ENCODE results near the gene TRIP12. TPM values are rescaled to one million over a fixed set of nuclear protein-coding genes. Genes with fewer than 3 reads are reported as not detected.
"Not testable (repeated sequence)": the region's sequence is repeated elsewhere in the genome, so short reads cannot be mapped to it uniquely, and the experiment has no call there.

Gene TRIP12
- total and polyA plus RNA-seq, 4 donors: 106 to 233 (median 159) TPM

- no peaks in the 10 kb centered on the region for H3K9me3 ChIP-seq (ENCODE audit: control insufficient read depth, insufficient read depth, low read length)
- no peak overlapping the region for H3K27ac ChIP-seq (ENCODE audit: low read depth, low read length)
- peaks cover 11% of the 10 kb centered on the region for H3K36me3 ChIP-seq (ENCODE audit: control insufficient read depth, insufficient read depth, low read length)
- H3K4me3 ChIP-seq (ENCODE audit: low read depth, low read length): no peak overlapping the region
- WGBS (ENCODE audit: insufficient coverage): no CpG with 5 or more reads among the region's 2 CpGs
- H3K4me1 ChIP-seq (ENCODE audit: control insufficient read depth, insufficient read depth, low read length): no peaks in the 10 kb centered on the region
- no peak for DNase-seq (ENCODE audit: low read depth in 4 of 6, low spot score in 6 of 6)
- no peaks in the 10 kb centered on the region for H3K27me3 ChIP-seq (ENCODE audit: control insufficient read depth, insufficient read depth, low read length)
Measured at GRCh38 chr2:229905601-229906000, 16.2 kb downstream of the TRIP12 start.

GRCh38 chr2:229903037-229903436, 18.8 kb downstream of the TRIP12 start:
- no peak overlapping the region for H3K27ac ChIP-seq (ENCODE audit: low read depth, low read length)
- H3K4me3 ChIP-seq (ENCODE audit: low read depth, low read length): no peak overlapping the region
- DNase-seq (ENCODE audit: low read depth in 4 of 6, low spot score in 6 of 6): no peak
- WGBS (ENCODE audit: insufficient coverage): 3% methylated on average over 3 of the region's 3 CpGs
- no peaks in the 10 kb centered on the region for H3K4me1 ChIP-seq (ENCODE audit: control insufficient read depth, insufficient read depth, low read length)
- no peaks in the 10 kb centered on the region for H3K27me3 ChIP-seq (ENCODE audit: control insufficient read depth, insufficient read depth, low read length)
- peaks cover 3% of the 10 kb centered on the region for H3K36me3 ChIP-seq (ENCODE audit: control insufficient read depth, insufficient read depth, low read length)
- H3K9me3 ChIP-seq (ENCODE audit: control insufficient read depth, insufficient read depth, low read length): no peaks in the 10 kb centered on the region

GRCh38 chr2:229901819-229902218, 20.0 kb downstream of the TRIP12 start:
- H3K27ac ChIP-seq (ENCODE audit: low read depth, low read length): no peak overlapping the region
- WGBS (ENCODE audit: insufficient coverage): 100% methylated on average over 1 of the region's 3 CpGs
- H3K4me1 ChIP-seq (ENCODE audit: control insufficient read depth, insufficient read depth, low read length): no peaks in the 10 kb centered on the region
- H3K27me3 ChIP-seq (ENCODE audit: control insufficient read depth, insufficient read depth, low read length): no peaks in the 10 kb centered on the region
- no peaks in the 10 kb centered on the region for H3K9me3 ChIP-seq (ENCODE audit: control insufficient read depth, insufficient read depth, low read length)
- H3K4me3 ChIP-seq (ENCODE audit: low read depth, low read length): no peak overlapping the region
- H3K36me3 ChIP-seq (ENCODE audit: control insufficient read depth, insufficient read depth, low read length): peaks cover 3% of the 10 kb centered on the region
- peak in 1 of 6 donors; percentile 2 for DNase-seq (ENCODE audit: low read depth in 4 of 6, low spot score in 6 of 6)

- WGBS (ENCODE audit: insufficient coverage): 100% methylated on average over 4 of the region's 9 CpGs
- H3K36me3 ChIP-seq (ENCODE audit: control insufficient read depth, insufficient read depth, low read length); H3K4me1 ChIP-seq (ENCODE audit: control insufficient read depth, insufficient read depth, low read length); H3K9me3 ChIP-seq (ENCODE audit: control insufficient read depth, insufficient read depth, low read length); H3K27me3 ChIP-seq (ENCODE audit: control insufficient read depth, insufficient read depth, low read length); H3K4me3 ChIP-seq (ENCODE audit: low read depth, low read length); H3K27ac ChIP-seq (ENCODE audit: low read depth, low read length); DNase-seq (ENCODE audit: low read depth in 4 of 6, low spot score in 6 of 6): not testable (repeated sequence)
Measured at GRCh38 chr2:229900514-229900913, 21.3 kb downstream of the TRIP12 start.

GRCh38 chr2:229900012-229900411, 21.8 kb downstream of the TRIP12 start:
- H3K27ac ChIP-seq (ENCODE audit: low read depth, low read length): no peak overlapping the region
- no peaks in the 10 kb centered on the region for H3K9me3 ChIP-seq (ENCODE audit: control insufficient read depth, insufficient read depth, low read length)
- no peaks in the 10 kb centered on the region for H3K27me3 ChIP-seq (ENCODE audit: control insufficient read depth, insufficient read depth, low read length)
- H3K4me3 ChIP-seq (ENCODE audit: low read depth, low read length): no peak overlapping the region
- no peak for DNase-seq (ENCODE audit: low read depth in 4 of 6, low spot score in 6 of 6)
- H3K4me1 ChIP-seq (ENCODE audit: control insufficient read depth, insufficient read depth, low read length): no peaks in the 10 kb centered on the region
- no CpG with 5 or more reads among the region's 3 CpGs for WGBS (ENCODE audit: insufficient coverage)
- peaks cover 3% of the 10 kb centered on the region for H3K36me3 ChIP-seq (ENCODE audit: control insufficient read depth, insufficient read depth, low read length)

- Histone ChIP-seq H3K36me3 (ENCODE audit: control insufficient read depth, insufficient read depth, low read length) (peaks cover 3% of the 10 kb centered on the region), H3K9me3 (ENCODE audit: control insufficient read depth, insufficient read depth, low read length) (no peaks in the 10 kb centered on the region), H3K4me3 (ENCODE audit: low read depth, low read length) (no peak overlapping the region), H3K27ac (ENCODE audit: low read depth, low read length) (no peak overlapping the region), H3K4me1 (ENCODE audit: control insufficient read depth, insufficient read depth, low read length) (no peaks in the 10 kb centered on the region), H3K27me3 (ENCODE audit: control insufficient read depth, insufficient read depth, low read length) (no peaks in the 10 kb centered on the region)
- WGBS (ENCODE audit: insufficient coverage): no CpG with 5 or more reads among the region's 3 CpGs
- no peak for DNase-seq (ENCODE audit: low read depth in 4 of 6, low spot score in 6 of 6)
Measured at GRCh38 chr2:229899604-229900003, 22.2 kb downstream of the TRIP12 start.

- H3K27me3 ChIP-seq (ENCODE audit: control insufficient read depth, insufficient read depth, low read length): no peaks in the 10 kb centered on the region
- peaks cover 3% of the 10 kb centered on the region for H3K36me3 ChIP-seq (ENCODE audit: control insufficient read depth, insufficient read depth, low read length)
- no peak overlapping the region for H3K27ac ChIP-seq (ENCODE audit: low read depth, low read length)
- no CpG with 5 or more reads among the region's 1 CpG for WGBS (ENCODE audit: insufficient coverage)
- no peak overlapping the region for H3K4me3 ChIP-seq (ENCODE audit: low read depth, low read length)
- no peak for DNase-seq (ENCODE audit: low read depth in 4 of 6, low spot score in 6 of 6)
- H3K9me3 ChIP-seq (ENCODE audit: control insufficient read depth, insufficient read depth, low read length): no peaks in the 10 kb centered on the region
- H3K4me1 ChIP-seq (ENCODE audit: control insufficient read depth, insufficient read depth, low read length): no peaks in the 10 kb centered on the region
Measured at GRCh38 chr2:229896857-229897256, 25.0 kb downstream of the TRIP12 start.

GRCh38 chr2:229889023-229889422, 32.8 kb downstream of the TRIP12 start:
- no peak for DNase-seq (ENCODE audit: low read depth in 4 of 6, low spot score in 6 of 6)
- Histone ChIP-seq H3K27me3 (ENCODE audit: control insufficient read depth, insufficient read depth, low read length) (no peaks in the 10 kb centered on the region), H3K4me3 (ENCODE audit: low read depth, low read length) (no peak overlapping the region), H3K36me3 (ENCODE audit: control insufficient read depth, insufficient read depth, low read length) (no peaks in the 10 kb centered on the region), H3K9me3 (ENCODE audit: control insufficient read depth, insufficient read depth, low read length) (no peaks in the 10 kb centered on the region), H3K4me1 (ENCODE audit: control insufficient read depth, insufficient read depth, low read length) (no peaks in the 10 kb centered on the region), H3K27ac (ENCODE audit: low read depth, low read length) (no peak overlapping the region)
- WGBS (ENCODE audit: insufficient coverage): 92% methylated on average over 1 of the region's 2 CpGs

GRCh38 chr2:229888031-229888430, 33.8 kb downstream of the TRIP12 start:
- Histone ChIP-seq H3K9me3 (ENCODE audit: control insufficient read depth, insufficient read depth, low read length) (no peaks in the 10 kb centered on the region), H3K27ac (ENCODE audit: low read depth, low read length) (no peak overlapping the region), H3K4me1 (ENCODE audit: control insufficient read depth, insufficient read depth, low read length) (no peaks in the 10 kb centered on the region), H3K36me3 (ENCODE audit: control insufficient read depth, insufficient read depth, low read length) (no peaks in the 10 kb centered on the region), H3K27me3 (ENCODE audit: control insufficient read depth, insufficient read depth, low read length) (no peaks in the 10 kb centered on the region), H3K4me3 (ENCODE audit: low read depth, low read length) (no peak overlapping the region)
- DNase-seq (ENCODE audit: low read depth in 4 of 6, low spot score in 6 of 6): no peak
- no CpG with 5 or more reads among the region's 1 CpG for WGBS (ENCODE audit: insufficient coverage)

GRCh38 chr2:229887441-229887840, 34.4 kb downstream of the TRIP12 start:
- no peaks in the 10 kb centered on the region for H3K27me3 ChIP-seq (ENCODE audit: control insufficient read depth, insufficient read depth, low read length)
- H3K27ac ChIP-seq (ENCODE audit: low read depth, low read length): no peak overlapping the region
- no peak overlapping the region for H3K4me3 ChIP-seq (ENCODE audit: low read depth, low read length)
- no CpG with 5 or more reads among the region's 1 CpG for WGBS (ENCODE audit: insufficient coverage)
- no peaks in the 10 kb centered on the region for H3K36me3 ChIP-seq (ENCODE audit: control insufficient read depth, insufficient read depth, low read length)
- no peak for DNase-seq (ENCODE audit: low read depth in 4 of 6, low spot score in 6 of 6)
- no peaks in the 10 kb centered on the region for H3K9me3 ChIP-seq (ENCODE audit: control insufficient read depth, insufficient read depth, low read length)
- H3K4me1 ChIP-seq (ENCODE audit: control insufficient read depth, insufficient read depth, low read length): no peaks in the 10 kb centered on the region

Data from spinal cord (tissue), 10 donors.